Measurements from ENCODE around the gene ZBTB32.
A peak's percentile ranks its signal among the peaks of the same experiment; 100 is the strongest.
"Not testable (repeated sequence)": the region's sequence is repeated elsewhere in the genome, so short reads cannot be mapped to it uniquely, and the experiment has no call there.

The ZBTB32 gene

DNA sequence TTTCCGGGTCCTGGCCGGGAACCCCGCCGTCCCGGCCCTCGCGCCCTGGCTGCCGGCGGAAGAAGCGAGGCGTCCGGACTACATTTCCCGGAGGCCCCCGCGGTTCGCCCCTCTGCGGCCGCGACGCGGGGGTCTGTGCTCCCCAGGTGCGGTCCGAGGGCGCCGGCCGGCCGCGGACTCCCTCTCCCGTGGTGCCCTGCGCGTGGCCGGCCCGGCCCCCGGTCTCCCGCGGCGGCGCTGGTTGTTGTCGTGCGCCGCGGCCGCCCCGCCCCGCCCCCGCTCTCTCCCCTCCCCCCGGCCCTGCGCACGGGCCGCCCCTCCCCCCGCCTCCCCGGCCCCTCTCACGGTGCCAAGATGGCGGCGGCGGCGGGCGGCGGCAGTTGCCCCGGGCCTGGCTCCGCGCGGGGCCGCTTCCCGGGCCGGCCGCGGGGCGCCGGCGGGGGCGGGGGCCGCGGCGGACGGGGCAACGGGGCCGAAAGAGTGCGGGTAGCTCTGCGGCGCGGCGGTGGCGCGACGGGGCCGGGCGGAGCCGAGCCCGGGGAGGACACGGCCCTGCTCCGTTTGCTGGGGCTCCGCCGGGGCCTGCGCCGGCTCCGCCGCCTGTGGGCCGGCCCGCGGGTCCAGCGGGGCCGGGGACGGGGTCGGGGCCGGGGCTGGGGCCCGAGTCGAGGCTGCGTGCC, 13.4 kb downstream of the ZBTB32 start, which contains the start of gene KMT2B:
KMT2B (plus strand) TSS at position 339 of the 680 bp plus-strand sequence; CDS start at position 355, 16 bp downstream.
- Histone ChIP-seq H3K27ac (peak within 1 kb of the TSS; percentile 95), H3K9me3 (no peaks in the 10 kb centered on the region), H3K9ac (peak within 1 kb of the TSS; percentile 95), H3K4me1 (peaks cover 40% of the 10 kb centered on the region), H3K4me2 (peak within 1 kb of the TSS; percentile 97), H4K20me1 (peaks cover 47% of the 10 kb centered on the region), H3K36me3 (peaks cover 34% of the 10 kb centered on the region), H3K4me3 (peak within 1 kb of the TSS; percentile 76), H3K27me3 (0 out of 2 replicates have a peak, but pooled peaks cover 3% of the 10 kb centered on the region)
- no peak for TF ChIP-seq Cebpa-rat (IDR thresholded peaks at IDR 0.05)

DNA sequence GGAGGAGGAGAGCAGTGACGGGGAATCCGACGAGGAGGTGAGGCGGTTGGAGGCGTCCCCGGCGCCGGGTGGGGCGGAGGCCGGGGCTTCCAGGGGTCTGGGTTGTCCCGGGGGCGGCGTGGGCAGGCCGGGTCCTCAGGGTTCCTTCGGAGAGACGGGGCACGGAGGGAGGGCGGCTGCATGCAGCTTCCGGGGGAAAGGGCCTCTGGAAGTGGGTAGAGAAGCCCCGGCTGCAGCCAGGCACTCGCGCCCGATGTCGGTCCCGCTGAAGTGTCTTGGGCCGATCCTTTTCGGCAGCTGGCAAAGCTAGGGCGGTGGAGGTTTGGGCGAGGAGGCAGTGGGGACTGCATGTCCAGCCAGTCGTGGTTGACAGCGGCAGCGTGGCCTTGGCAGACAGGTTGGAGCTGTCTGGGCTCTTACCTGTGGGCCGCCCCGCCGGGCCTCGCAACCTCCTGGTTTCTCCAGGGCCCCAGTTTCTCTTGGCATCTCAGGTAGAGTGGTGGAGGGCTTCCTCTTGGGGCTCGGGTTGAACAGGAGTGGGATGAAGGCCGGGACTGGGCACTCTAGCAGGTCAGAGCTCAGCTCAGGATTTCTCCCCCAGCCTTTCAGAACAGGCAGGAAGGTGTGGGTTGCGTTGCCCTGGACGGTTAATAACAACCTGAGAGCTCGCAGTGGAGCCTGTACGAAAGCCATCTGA, 14.1 kb downstream of the ZBTB32 start:
- peaks cover 54% of the 10 kb centered on the region for H4K20me1 ChIP-seq
- no peak for TF ChIP-seq Cebpa-rat (IDR thresholded peaks at IDR 0.05)
- H3K36me3 ChIP-seq: peaks cover 41% of the 10 kb centered on the region
- H3K27me3 ChIP-seq: 0 out of 2 replicates have a peak, but pooled peaks cover 3% of the 10 kb centered on the region
- H3K4me2 ChIP-seq: peak overlapping the region; percentile 89
- H3K4me3 ChIP-seq: peak overlapping the region; percentile 76
- H3K27ac ChIP-seq: peak overlapping the region; percentile 95
- no peaks in the 10 kb centered on the region for H3K9me3 ChIP-seq
- H3K9ac ChIP-seq: peak overlapping the region; percentile 95
- peaks cover 33% of the 10 kb centered on the region for H3K4me1 ChIP-seq

DNA sequence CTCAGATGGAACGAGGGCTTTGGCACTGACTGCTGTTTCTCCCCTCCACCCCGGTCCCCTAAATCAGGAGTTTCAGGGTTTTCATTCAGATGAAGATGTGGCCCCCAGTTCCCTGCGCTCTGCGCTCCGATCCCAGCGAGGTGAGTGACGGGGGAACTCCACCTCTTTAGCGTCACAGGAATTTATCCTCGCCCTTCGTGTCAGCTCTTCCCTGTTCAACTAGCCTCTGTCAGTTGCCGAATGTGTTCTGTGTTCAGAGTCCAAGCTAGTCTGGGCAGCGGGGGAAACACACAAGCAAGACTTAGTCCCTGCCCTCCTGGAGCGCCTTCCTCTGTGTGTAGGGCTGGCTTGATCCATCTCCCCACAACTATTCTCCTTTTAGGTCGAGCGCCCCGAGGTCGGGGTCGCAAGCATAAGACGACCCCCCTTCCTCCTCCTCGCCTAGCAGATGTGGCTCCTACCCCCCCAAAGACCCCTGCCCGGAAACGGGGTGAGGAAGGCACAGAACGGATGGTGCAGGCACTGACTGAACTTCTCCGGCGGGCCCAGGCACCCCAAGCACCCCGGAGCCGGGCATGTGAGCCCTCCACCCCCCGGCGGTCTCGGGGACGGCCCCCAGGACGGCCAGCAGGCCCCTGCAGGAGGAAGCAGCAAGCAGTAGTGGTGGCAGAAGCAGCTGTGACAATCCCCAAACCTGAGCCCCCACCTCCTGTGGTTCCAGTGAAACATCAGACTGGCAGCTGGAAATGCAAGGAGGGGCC, 15.2 kb downstream of the ZBTB32 start:
- H3K36me3 ChIP-seq: peaks cover 52% of the 10 kb centered on the region

DNA sequence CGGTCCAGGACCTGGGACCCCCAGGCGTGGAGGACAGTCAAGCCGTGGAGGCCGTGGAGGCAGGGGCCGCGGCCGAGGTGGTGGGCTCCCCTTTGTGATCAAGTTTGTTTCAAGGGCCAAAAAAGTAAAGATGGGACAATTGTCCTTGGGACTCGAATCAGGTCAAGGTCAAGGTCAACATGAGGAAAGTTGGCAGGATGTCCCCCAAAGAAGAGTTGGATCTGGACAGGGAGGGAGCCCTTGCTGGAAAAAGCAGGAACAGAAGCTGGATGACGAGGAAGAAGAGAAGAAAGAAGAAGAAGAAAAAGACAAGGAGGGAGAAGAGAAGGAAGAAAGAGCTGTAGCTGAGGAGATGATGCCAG, 15.8 kb downstream of the ZBTB32 start:
- H3K9me3 ChIP-seq: no peaks in the 10 kb centered on the region
- no peak overlapping the region for H3K4me3 ChIP-seq
- H3K4me2 ChIP-seq: no peak overlapping the region
- TF ChIP-seq Cebpa-rat (IDR thresholded peaks at IDR 0.05): no peak
- H3K36me3 ChIP-seq: peaks cover 58% of the 10 kb centered on the region
- peaks cover 65% of the 10 kb centered on the region for H4K20me1 ChIP-seq
- H3K4me1 ChIP-seq: peaks cover 26% of the 10 kb centered on the region
- no peak overlapping the region for H3K27ac ChIP-seq
- H3K27me3 ChIP-seq: no peaks in the 10 kb centered on the region
- H3K9ac ChIP-seq: peak overlapping the region; percentile 95

More for the DNA sequence above, 15.2 kb downstream of the ZBTB32 start:
- H3K9ac ChIP-seq: peak overlapping the region; percentile 95
- H3K27me3 ChIP-seq: no peaks in the 10 kb centered on the region
- H3K27ac ChIP-seq: peak overlapping the region; percentile 95; the same call in 1 of the 2 replicates
- TF ChIP-seq Cebpa-rat (IDR thresholded peaks at IDR 0.05): no peak
- peak overlapping the region; percentile 89 for H3K4me2 ChIP-seq
- H3K4me1 ChIP-seq: peaks cover 32% of the 10 kb centered on the region
- H3K4me3 ChIP-seq: peak overlapping the region; percentile 76
- no peaks in the 10 kb centered on the region for H3K9me3 ChIP-seq
- H4K20me1 ChIP-seq: peaks cover 62% of the 10 kb centered on the region

DNA sequence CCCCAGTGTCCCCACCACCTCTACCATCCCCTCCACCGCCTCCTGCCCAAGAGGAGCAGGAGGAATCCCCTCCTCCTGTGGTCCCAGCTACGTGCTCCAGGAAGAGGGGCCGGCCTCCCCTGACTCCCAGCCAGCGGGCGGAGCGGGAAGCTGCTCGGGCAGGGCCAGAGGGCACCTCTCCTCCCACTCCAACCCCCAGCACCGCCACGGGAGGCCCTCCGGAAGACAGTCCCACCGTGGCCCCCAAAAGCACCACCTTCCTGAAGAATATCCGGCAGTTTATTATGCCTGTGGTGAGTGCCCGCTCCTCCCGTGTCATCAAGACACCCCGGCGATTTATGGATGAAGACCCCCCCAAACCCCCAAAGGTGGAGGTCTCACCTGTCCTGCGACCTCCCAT, 16.3 kb downstream of the ZBTB32 start:
- no peak overlapping the region for H3K4me2 ChIP-seq
- H3K27me3 ChIP-seq: no peaks in the 10 kb centered on the region
- no peaks in the 10 kb centered on the region for H3K9me3 ChIP-seq
- no peak overlapping the region for H3K4me3 ChIP-seq
- no peak overlapping the region for H3K27ac ChIP-seq
- TF ChIP-seq Cebpa-rat (IDR thresholded peaks at IDR 0.05): no peak
- H3K4me1 ChIP-seq: peaks cover 21% of the 10 kb centered on the region
- H3K36me3 ChIP-seq: peaks cover 63% of the 10 kb centered on the region
- H4K20me1 ChIP-seq: peaks cover 67% of the 10 kb centered on the region
- H3K9ac ChIP-seq: no peak overlapping the region

DNA sequence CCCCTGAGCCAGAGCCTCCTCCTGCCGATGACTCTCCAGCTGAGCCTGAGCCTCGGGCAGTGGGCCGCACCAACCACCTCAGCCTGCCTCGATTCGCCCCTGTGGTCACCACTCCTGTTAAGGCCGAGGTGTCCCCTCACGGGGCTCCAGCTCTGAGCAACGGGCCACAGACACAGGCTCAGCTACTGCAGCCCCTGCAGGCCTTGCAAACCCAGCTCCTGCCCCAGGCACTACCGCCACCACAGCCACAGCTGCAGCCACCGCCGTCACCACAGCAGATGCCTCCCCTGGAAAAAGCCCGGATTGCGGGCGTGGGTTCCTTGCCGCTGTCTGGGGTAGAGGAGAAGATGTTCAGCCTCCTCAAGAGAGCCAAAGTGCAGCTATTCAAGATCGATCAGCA, 17.0 kb downstream of the ZBTB32 start:
- H3K9me3 ChIP-seq: no peaks in the 10 kb centered on the region
- no peak overlapping the region for H3K9ac ChIP-seq
- no peak overlapping the region for H3K4me3 ChIP-seq
- H4K20me1 ChIP-seq: peaks cover 67% of the 10 kb centered on the region
- H3K36me3 ChIP-seq: peaks cover 70% of the 10 kb centered on the region
- peaks cover 14% of the 10 kb centered on the region for H3K4me1 ChIP-seq
- H3K27me3 ChIP-seq: no peaks in the 10 kb centered on the region
- H3K4me2 ChIP-seq: no peak overlapping the region
- no peak for TF ChIP-seq Cebpa-rat (IDR thresholded peaks at IDR 0.05)
- H3K27ac ChIP-seq: no peak overlapping the region

DNA sequence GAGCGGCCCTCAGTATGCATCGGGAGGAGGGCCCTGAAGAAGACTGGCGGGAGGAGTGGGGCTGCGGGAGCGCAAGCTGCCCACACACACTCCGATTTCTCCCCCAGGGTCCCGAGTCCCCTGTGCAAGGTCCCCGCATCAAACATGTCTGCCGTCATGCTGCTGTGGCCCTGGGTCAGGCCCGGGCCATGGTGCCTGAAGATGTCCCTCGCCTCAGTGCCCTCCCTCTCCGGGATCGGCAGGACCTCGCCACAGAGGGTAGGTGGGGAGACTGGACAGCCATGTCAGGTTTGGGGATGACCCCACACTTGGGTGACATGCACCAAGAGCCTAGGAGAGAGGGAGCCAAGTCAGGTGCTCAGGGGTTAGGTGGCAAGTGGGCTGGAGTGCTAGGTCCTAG, 18.1 kb downstream of the ZBTB32 start:
- H3K9me3 ChIP-seq: no peaks in the 10 kb centered on the region
- no peak overlapping the region for H3K4me2 ChIP-seq
- H3K27ac ChIP-seq: no peak overlapping the region
- H3K4me1 ChIP-seq: peaks cover 14% of the 10 kb centered on the region
- no peaks in the 10 kb centered on the region for H3K27me3 ChIP-seq
- H3K36me3 ChIP-seq: peaks cover 81% of the 10 kb centered on the region
- no peak overlapping the region for H3K4me3 ChIP-seq
- H4K20me1 ChIP-seq: peaks cover 72% of the 10 kb centered on the region
- no peak for TF ChIP-seq Cebpa-rat (IDR thresholded peaks at IDR 0.05)
- H3K9ac ChIP-seq: no peak overlapping the region

DNA sequence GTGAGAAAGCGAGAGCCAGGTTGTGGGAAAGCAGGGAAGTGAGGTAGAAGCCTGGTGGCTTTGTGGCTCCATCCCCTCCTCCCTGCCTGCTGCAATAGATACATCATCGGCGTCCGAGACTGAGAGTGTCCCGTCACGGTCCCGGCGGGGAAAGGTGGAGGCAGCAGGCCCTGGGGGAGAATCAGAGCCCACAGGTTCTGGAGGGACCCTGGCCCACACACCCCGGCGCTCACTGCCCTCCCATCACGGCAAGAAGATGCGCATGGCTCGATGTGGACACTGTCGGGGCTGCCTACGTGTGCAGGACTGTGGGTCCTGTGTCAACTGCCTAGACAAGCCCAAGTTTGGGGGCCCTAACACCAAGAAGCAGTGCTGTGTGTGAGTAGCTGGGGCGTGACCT, 18.5 kb downstream of the ZBTB32 start:
- no peak for TF ChIP-seq Cebpa-rat (IDR thresholded peaks at IDR 0.05)
- no peak overlapping the region for H3K4me3 ChIP-seq
- H3K4me1 ChIP-seq: peaks cover 14% of the 10 kb centered on the region
- no peaks in the 10 kb centered on the region for H3K9me3 ChIP-seq
- peaks cover 76% of the 10 kb centered on the region for H4K20me1 ChIP-seq
- no peak overlapping the region for H3K9ac ChIP-seq
- H3K4me2 ChIP-seq: no peak overlapping the region
- no peak overlapping the region for H3K27ac ChIP-seq
- peaks cover 85% of the 10 kb centered on the region for H3K36me3 ChIP-seq
- H3K27me3 ChIP-seq: no peaks in the 10 kb centered on the region

DNA sequence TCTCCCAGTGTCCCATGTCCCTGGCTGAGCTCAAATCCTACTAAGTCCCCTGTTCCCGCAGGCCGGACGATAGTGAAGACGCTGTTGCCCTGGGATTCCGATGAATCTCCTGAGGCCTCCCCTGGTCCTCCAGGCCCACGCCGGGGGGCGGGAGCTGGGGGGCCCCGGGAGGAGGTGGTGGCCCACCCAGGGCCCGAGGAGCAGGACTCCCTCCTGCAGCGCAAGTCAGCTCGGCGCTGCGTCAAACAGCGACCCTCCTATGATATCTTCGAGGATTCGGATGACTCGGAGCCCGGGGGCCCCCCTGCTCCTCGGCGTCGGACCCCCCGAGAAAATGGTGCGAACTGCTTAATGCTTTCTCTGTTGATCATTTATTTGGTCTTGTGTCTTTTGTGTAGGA, 19.3 kb downstream of the ZBTB32 start:
- no peak overlapping the region for H3K4me2 ChIP-seq
- H3K27me3 ChIP-seq: no peaks in the 10 kb centered on the region
- no peaks in the 10 kb centered on the region for H3K9me3 ChIP-seq
- no peak for TF ChIP-seq Cebpa-rat (IDR thresholded peaks at IDR 0.05)
- no peak overlapping the region for H3K4me3 ChIP-seq
- no peak overlapping the region for H3K27ac ChIP-seq
- H3K4me1 ChIP-seq: peaks cover 13% of the 10 kb centered on the region
- peaks cover 79% of the 10 kb centered on the region for H4K20me1 ChIP-seq
- H3K36me3 ChIP-seq: peaks cover 93% of the 10 kb centered on the region
- no peak overlapping the region for H3K9ac ChIP-seq

DNA sequence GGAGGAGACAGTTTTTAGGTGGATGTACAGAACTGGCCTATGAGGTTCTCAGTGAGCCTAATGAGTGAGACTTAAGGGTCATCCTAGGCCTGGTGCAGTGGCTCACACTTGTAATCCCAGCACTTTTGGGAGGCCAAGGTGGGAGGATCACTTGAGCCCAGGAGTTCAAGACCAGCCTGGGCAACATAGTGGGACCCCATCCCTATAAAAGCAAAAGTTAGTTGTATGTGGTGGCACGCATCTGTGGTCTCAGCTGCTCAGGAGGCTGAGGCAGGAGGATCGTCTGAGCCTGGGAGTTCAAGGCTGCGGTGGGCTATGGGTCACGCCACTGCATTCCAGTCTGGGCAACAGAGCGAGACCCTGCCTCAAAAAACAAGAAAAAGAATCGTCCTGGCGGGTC, 19.8 kb downstream of the ZBTB32 start:
- H3K27me3 ChIP-seq, H3K9me3 ChIP-seq, H3K4me3 ChIP-seq, H3K4me2 ChIP-seq, H3K4me1 ChIP-seq, H3K9ac ChIP-seq, H3K27ac ChIP-seq: not testable (repeated sequence)
- Histone ChIP-seq H3K36me3 (peaks cover 97% of the 10 kb centered on the region), H4K20me1 (peaks cover 79% of the 10 kb centered on the region)

All from BLaER1 (cell line).